OCI-LY7 (cell line): ENCODE data around the gene SERPINB10.

Source experiments
- EZH2phosphoT487 ChIP-seq: fragments of 200-600 bp; sonication (generic); IDR thresholded peaks from 2 replicates; pipeline ENCODE4 v1.6.1; 2018; ENCODE audit warnings: low read depth, borderline replicate concordance, mild to moderate bottlenecking, mixed run types, antibody characterized with exemption, low read length, moderate library complexity, mixed read lengths
- TF ChIP-seq, protein P1 (sequence below): fragments of 200-600 bp; sonication (generic); conservative IDR thresholded peaks from 2 replicates; pipeline ENCODE4 v1.5.1; 2014; ENCODE audit warnings: mild to moderate bottlenecking, antibody characterized with exemption, low read length, moderate library complexity, mixed read lengths

DNA sequence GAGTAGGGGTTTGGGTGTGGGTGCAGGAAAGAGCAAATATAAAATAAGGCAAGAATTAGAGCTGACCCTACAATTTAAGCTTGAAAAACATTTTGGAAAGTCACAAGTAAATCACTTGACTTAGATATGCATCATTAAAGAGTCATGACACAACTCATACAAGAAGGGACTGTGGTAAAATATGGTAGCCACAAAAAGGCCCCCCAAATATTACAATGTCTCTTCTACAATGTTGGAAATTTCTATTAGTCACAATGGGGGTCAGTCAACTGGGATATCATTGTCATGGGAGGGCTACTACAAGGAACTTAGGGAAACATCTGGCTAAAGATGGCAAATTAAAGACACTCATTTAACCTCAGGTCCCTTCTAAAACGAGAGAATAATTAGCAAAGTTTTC is 35.9 kb upstream of the SERPINB10 start:
- TF ChIP-seq, protein P1, sequence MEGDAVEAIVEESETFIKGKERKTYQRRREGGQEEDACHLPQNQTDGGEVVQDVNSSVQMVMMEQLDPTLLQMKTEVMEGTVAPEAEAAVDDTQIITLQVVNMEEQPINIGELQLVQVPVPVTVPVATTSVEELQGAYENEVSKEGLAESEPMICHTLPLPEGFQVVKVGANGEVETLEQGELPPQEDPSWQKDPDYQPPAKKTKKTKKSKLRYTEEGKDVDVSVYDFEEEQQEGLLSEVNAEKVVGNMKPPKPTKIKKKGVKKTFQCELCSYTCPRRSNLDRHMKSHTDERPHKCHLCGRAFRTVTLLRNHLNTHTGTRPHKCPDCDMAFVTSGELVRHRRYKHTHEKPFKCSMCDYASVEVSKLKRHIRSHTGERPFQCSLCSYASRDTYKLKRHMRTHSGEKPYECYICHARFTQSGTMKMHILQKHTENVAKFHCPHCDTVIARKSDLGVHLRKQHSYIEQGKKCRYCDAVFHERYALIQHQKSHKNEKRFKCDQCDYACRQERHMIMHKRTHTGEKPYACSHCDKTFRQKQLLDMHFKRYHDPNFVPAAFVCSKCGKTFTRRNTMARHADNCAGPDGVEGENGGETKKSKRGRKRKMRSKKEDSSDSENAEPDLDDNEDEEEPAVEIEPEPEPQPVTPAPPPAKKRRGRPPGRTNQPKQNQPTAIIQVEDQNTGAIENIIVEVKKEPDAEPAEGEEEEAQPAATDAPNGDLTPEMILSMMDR = no peak
- no peak for TF ChIP-seq EZH2phosphoT487
